HFFc6 (cell line): ENCODE results near the gene SLC25A52. TPM values are rescaled to one million over a fixed set of nuclear protein-coding genes. Genes with fewer than 3 reads are reported as not detected.
"Not testable (repeated sequence)": the region's sequence is repeated elsewhere in the genome, so short reads cannot be mapped to it uniquely, and the experiment has no call there.

ENCODE experiments used
- DNase-seq: peaks from one replicate; pipeline ENCODE4 v3.0.0-alpha.2; 2018
- H3K27ac Mint-ChIP-seq: 2 replicates; pipeline ENCODE4 v1.8.0; 2020; ENCODE audit warnings: mild to moderate bottlenecking, mixed read lengths
- H3K27me3 Mint-ChIP-seq: 2 replicates; pipeline ENCODE4 v1.8.0; 2021; ENCODE audit warnings: mild to moderate bottlenecking, moderate library complexity, mixed read lengths; ENCODE audit not compliant: insufficient read depth
- H3K36me3 Mint-ChIP-seq: 2 replicates; pipeline ENCODE4 v1.8.0; 2021; ENCODE audit warnings: low read depth, mixed read lengths
- H3K4me1 Mint-ChIP-seq: 2 replicates; pipeline ENCODE4 v1.8.0; 2020; ENCODE audit warnings: low read depth, mixed read lengths
- H3K4me3 Mint-ChIP-seq: 2 replicates; pipeline ENCODE4 v1.8.0; 2020; ENCODE audit warnings: mild to moderate bottlenecking, moderate library complexity, mixed read lengths
- H3K9me3 Mint-ChIP-seq: 2 replicates; pipeline ENCODE4 v1.8.0; 2020; ENCODE audit warnings: mild to moderate bottlenecking, mixed read lengths
- long read RNA-seq: library from polyadenylated mRNA; unstranded; transcript quantifications from one replicate; pipeline ENCODE4 v2.0.0, GENCODE V29; 2019
- total RNA-seq, 6 experiments: library from RNA; stranded (reverse); fragmentation: NEBNext Ultra II Directional; extraction: Animal tissue kit (Norgen Biotek cat#: 25700); gene quantifications; 2 replicates in 1 of 6; 3 replicates in 5 of 6; pipeline ENCODE4 v1.2.3, GENCODE V29; 2021
- TF ChIP-seq, protein P1 (sequence below): fragments of 200-600 bp; sonication (generic); IDR thresholded peaks from 2 replicates; pipeline ENCODE4 v1.5.0; 2021; ENCODE audit warnings: antibody characterized with exemption, mild to moderate bottlenecking

SLC25A52 gene, protein sequence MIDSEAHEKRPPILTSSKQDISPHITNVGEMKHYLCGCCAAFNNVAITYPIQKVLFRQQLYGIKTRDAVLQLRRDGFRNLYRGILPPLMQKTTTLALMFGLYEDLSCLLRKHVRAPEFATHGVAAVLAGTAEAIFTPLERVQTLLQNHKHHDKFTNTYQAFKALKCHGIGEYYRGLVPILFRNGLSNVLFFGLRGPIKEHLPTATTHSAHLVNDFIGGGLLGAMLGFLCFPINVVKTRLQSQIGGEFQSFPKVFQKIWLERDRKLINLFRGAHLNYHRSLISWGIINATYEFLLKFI
- total RNA-seq, result not detected
- long read RNA-seq, result 0 reads

DNA sequence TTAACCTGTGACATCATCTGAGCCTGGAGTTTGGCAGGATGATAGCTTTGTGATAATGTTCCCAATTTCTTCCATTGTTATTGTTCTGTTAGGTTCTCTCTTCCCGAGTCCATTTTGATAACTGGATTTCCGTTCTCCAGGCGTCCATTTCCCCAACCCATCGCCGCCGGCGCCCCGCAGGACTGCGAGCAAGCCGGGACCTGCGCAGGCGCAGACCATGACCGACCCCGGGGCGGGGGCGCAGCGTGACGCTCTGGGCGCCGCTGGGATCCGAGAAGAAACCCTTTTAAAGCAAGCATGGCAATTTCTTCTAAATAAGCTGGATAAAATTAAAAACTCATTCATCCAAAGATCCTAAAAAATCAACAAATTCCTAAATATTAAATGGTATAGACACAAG is at the start of gene SLC25A52:
SLC25A52 (minus strand) TSS at position 186 of the 400 bp plus-strand sequence. CDS start 219 bp downstream, outside the sequence.
- Mint-ChIP-seq H3K4me3 (no peak within 1 kb of the TSS), H3K27me3 (peaks cover 2% of the 10 kb centered on the region), H3K9me3 (no peaks in the 10 kb centered on the region), H3K4me1 (no peaks in the 10 kb centered on the region), H3K27ac (no peak within 1 kb of the TSS), H3K36me3 (no peaks in the 10 kb centered on the region)
- DNase-seq, result no peak
- TF ChIP-seq, protein P1, sequence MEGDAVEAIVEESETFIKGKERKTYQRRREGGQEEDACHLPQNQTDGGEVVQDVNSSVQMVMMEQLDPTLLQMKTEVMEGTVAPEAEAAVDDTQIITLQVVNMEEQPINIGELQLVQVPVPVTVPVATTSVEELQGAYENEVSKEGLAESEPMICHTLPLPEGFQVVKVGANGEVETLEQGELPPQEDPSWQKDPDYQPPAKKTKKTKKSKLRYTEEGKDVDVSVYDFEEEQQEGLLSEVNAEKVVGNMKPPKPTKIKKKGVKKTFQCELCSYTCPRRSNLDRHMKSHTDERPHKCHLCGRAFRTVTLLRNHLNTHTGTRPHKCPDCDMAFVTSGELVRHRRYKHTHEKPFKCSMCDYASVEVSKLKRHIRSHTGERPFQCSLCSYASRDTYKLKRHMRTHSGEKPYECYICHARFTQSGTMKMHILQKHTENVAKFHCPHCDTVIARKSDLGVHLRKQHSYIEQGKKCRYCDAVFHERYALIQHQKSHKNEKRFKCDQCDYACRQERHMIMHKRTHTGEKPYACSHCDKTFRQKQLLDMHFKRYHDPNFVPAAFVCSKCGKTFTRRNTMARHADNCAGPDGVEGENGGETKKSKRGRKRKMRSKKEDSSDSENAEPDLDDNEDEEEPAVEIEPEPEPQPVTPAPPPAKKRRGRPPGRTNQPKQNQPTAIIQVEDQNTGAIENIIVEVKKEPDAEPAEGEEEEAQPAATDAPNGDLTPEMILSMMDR, result no peak

DNA sequence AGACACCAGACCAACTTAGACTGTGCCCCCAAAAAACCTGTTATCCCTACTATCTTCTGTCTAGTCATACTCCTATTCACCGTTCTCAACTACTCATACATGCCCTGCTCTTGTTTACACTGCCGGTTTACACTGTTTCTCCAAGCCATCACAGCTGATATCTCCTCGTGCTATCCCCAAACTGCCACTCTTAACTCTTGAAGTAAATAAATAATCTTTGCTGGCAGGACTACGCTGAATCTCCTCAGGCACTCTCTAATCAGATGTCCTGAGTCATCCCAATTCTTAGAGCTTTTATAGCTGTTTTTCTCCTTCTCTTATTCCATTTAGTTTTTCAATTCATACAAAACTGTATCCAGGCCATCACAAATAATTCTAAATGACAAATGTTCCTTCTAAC is 48.4 kb upstream of the SLC25A52 start:
- H3K4me3 Mint-ChIP-seq, H3K9me3 Mint-ChIP-seq, H3K4me1 Mint-ChIP-seq, H3K27ac Mint-ChIP-seq, H3K36me3 Mint-ChIP-seq, H3K27me3 Mint-ChIP-seq, DNase-seq: not testable (repeated sequence)

DNA sequence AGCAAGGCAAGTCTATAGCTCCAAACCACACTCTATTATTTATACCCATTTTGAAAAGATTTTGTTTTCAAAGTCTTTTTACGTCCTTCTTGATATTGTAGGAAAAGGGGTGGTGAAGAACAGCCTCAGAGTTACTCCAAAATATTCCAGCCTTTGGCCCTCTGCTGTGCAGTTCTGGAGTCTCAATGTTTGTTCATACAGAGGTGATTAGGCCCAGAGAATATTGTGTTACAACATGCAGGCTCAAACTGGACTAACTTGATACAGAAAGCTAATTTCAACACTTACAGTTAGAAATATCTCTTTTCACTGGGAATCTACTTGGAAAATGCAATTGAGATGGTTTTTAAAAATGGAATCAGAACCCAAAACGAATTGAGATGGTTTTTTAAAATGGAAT is 40.4 kb upstream of the SLC25A52 start:
- no peaks in the 10 kb centered on the region for H3K4me1 Mint-ChIP-seq
- H3K36me3 Mint-ChIP-seq, result no peaks in the 10 kb centered on the region
- H3K4me3 Mint-ChIP-seq, result no peak overlapping the region

DNA sequence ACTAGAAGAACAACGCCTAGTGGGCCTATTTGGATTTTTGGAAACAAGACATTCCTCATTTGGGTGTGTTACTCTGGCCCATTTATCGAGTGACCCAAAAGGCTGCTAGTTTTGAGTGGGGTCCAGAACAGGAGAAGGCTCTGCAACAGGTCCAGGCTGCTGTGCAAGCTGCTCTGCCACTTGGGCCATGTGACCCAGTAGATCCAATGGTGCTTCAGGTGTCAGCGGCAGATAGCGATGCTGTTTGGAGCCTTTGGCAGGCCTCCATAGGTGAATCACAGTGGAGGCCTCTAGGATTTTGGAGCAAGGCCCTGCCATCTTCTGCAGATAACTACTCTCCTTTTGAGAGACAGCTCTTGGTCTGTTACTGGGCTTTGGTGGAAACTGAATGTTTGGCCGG is 38.6 kb upstream of the SLC25A52 start:
- H3K27ac Mint-ChIP-seq, H3K36me3 Mint-ChIP-seq, H3K27me3 Mint-ChIP-seq, DNase-seq, H3K4me3 Mint-ChIP-seq, H3K4me1 Mint-ChIP-seq, H3K9me3 Mint-ChIP-seq: not testable (repeated sequence)

More for the DNA sequence above, 40.4 kb upstream of the SLC25A52 start:
- no peak for DNase-seq
- Mint-ChIP-seq H3K27me3 (peaks cover 4% of the 10 kb centered on the region), H3K9me3 (no peaks in the 10 kb centered on the region), H3K27ac (no peak overlapping the region)
- TF ChIP-seq, protein P1, result no peak

DNA sequence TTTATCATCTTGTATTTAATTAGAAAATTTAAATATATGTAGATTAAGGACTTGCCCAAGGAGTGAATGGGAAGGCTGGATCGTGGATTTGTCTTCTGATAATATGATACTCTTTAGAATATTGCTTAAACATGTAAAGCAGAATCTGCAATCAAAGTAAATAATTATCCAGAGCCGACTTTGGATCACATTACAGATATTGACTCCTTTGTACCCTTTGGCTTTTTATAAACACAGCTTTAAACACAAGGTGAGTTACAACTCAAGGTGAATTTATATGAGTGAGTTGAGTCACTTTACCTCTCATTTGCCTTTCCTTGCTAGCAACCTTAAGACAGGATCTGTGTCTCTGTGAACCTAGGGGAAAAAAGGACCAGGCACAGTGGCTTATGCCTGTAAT is 37.7 kb upstream of the SLC25A52 start:
- Mint-ChIP-seq H3K4me3 (no peak overlapping the region), H3K9me3 (no peaks in the 10 kb centered on the region), H3K4me1 (no peaks in the 10 kb centered on the region), H3K27me3 (peaks cover 3% of the 10 kb centered on the region; the same call in 1 of the 2 replicates), H3K36me3 (no peaks in the 10 kb centered on the region), H3K27ac (no peak overlapping the region)
- TF ChIP-seq, protein P1, result no peak
- no peak for DNase-seq

DNA sequence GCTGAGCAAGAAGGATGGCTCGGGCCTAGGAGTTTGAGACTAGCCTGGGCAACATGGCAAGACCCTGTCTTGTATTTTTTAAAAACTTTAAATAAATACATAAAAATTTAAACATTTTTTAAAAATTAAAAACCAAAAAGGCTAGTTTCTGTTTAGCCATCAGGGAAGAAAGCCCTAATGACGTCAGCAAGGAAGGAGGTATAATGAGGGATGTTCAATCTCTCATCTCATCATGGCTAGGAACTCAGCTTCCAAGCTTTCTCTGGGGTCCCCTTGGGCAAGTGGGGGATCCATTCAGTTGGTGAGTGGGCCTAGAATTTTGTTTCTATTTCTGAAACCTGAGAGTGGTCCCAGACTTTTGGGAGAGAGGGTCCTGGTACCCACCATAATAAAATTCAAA is 35.1 kb upstream of the SLC25A52 start:
- Mint-ChIP-seq H3K4me3 (no peak overlapping the region), H3K36me3 (no peaks in the 10 kb centered on the region), H3K27me3 (peaks cover 3% of the 10 kb centered on the region; the same call in 1 of the 2 replicates), H3K9me3 (no peaks in the 10 kb centered on the region), H3K4me1 (no peaks in the 10 kb centered on the region), H3K27ac (no peak overlapping the region)
- TF ChIP-seq, protein P1, result no peak
- DNase-seq, result no peak
